Right atrium auricular region (tissue), 2 donors: ENCODE measurements around the gene MORC2. TPM values are rescaled to one million over a fixed set of nuclear protein-coding genes. Genes with fewer than 3 reads are reported as not detected.

Experiments used
- DNase-seq: peaks from one replicate; pipeline ENCODE4 v3.0.0-alpha.2; 2019; ENCODE audit warnings: low spot score
- H3K27ac ChIP-seq, 2 donors: fragments of 200-600 bp; sonication (generic); 1 replicate in 1 of 2; 2 replicates in 1 of 2; pipeline ENCODE4 v1.5.1; 2016 to 2019
- H3K27me3 ChIP-seq, 2 donors: fragments of 200-600 bp; sonication (generic); one replicate each; pipeline versions ENCODE4 v1.5.1 to v1.6.0; 2017 to 2019
- H3K36me3 ChIP-seq: fragments of 200-600 bp; sonication (generic); one replicate; pipeline ENCODE4 v1.5.1; 2016
- H3K4me1 ChIP-seq, 2 donors: fragments of 200-600 bp; sonication (generic); one replicate each; pipeline versions ENCODE4 v1.5.1 to v1.6.0; 2017 to 2019
- H3K4me3 ChIP-seq, 2 donors: fragments of 200-600 bp; sonication (generic); 1 replicate in 1 of 2; 2 replicates in 1 of 2; pipeline ENCODE4 v1.5.1; 2017 to 2019; ENCODE audit warnings: mild to moderate bottlenecking in 1 of 2, moderate library complexity in 1 of 2
- H3K9me3 ChIP-seq, 2 donors: fragments of 200-600 bp; sonication (generic); one replicate each; pipeline ENCODE4 v1.5.1; 2019
- CTCF ChIP-seq, 2 donors: fragments of 200-600 bp; sonication (generic); IDR thresholded peaks; one replicate each; pipeline ENCODE4 v1.5.1; 2019; ENCODE audit warnings: antibody characterized with exemption in 2 of 2
- total RNA-seq, 2 donors: library from RNA; depleted of rRNA; stranded (reverse); fragments of >200 nt; gene quantifications; one replicate each; pipeline ENCODE4 v1.1.0, GENCODE V29; 2016

MORC2 gene
- total RNA-seq, 2 donors from 2014 or later = 20.1 to 21.0 TPM

GRCh38 chr22:30932661-30933060 lies 35.9 kb downstream of the MORC2 start:
- H3K4me3 ChIP-seq = no peak overlapping the region
- DNase-seq = no peak
- H3K27me3 ChIP-seq = no peaks in the 10 kb centered on the region
- no peaks in the 10 kb centered on the region for H3K9me3 ChIP-seq
- peaks cover 98% of the 10 kb centered on the region for H3K36me3 ChIP-seq
- no peaks in the 10 kb centered on the region for H3K4me1 ChIP-seq
- no peak overlapping the region for H3K27ac ChIP-seq
- TF ChIP-seq CTCF (IDR thresholded peaks at IDR 0.05) = no peak

- Histone ChIP-seq H3K9me3 (no peaks in the 10 kb centered on the region), H3K4me3 (no peak overlapping the region), H3K27ac (no peak overlapping the region), H3K27me3 (no peaks in the 10 kb centered on the region), H3K36me3 (peaks cover 98% of the 10 kb centered on the region), H3K4me1 (no peaks in the 10 kb centered on the region)
- TF ChIP-seq CTCF (IDR thresholded peaks at IDR 0.05) = no peak
- no peak for DNase-seq
These were observed 36.9 kb downstream of the MORC2 start for GRCh38 chr22:30931541-30932300.

- DNase-seq = no peak
- peaks cover 86% of the 10 kb centered on the region for H3K36me3 ChIP-seq
- no peak overlapping the region for H3K4me3 ChIP-seq
- no peaks in the 10 kb centered on the region for H3K4me1 ChIP-seq
- H3K27me3 ChIP-seq = no peaks in the 10 kb centered on the region
- H3K9me3 ChIP-seq = no peaks in the 10 kb centered on the region
- H3K27ac ChIP-seq = no peak overlapping the region
- TF ChIP-seq CTCF (IDR thresholded peaks at IDR 0.05) = no peak
These were observed 38.3 kb downstream of the MORC2 start for GRCh38 chr22:30930228-30930627.

GRCh38 chr22:30928401-30928800 lies 40.2 kb downstream of the MORC2 start:
- H3K36me3 ChIP-seq = peaks cover 68% of the 10 kb centered on the region
- DNase-seq = no peak
- TF ChIP-seq CTCF (IDR thresholded peaks at IDR 0.05) = no peak
- no peaks in the 10 kb centered on the region for H3K27me3 ChIP-seq
- H3K9me3 ChIP-seq = no peaks in the 10 kb centered on the region
- H3K27ac ChIP-seq = no peak overlapping the region
- H3K4me3 ChIP-seq = no peak overlapping the region
- no peaks in the 10 kb centered on the region for H3K4me1 ChIP-seq

- no peak for DNase-seq
- H3K36me3 ChIP-seq = peaks cover 62% of the 10 kb centered on the region
- no peaks in the 10 kb centered on the region for H3K9me3 ChIP-seq
- H3K4me1 ChIP-seq = no peaks in the 10 kb centered on the region
- H3K27me3 ChIP-seq = no peaks in the 10 kb centered on the region
- no peak overlapping the region for H3K4me3 ChIP-seq
- TF ChIP-seq CTCF (IDR thresholded peaks at IDR 0.05) = no peak
- no peak overlapping the region for H3K27ac ChIP-seq
These were observed 40.8 kb downstream of the MORC2 start for GRCh38 chr22:30927806-30928205.

- Histone ChIP-seq H3K27ac (no peak overlapping the region), H3K4me3 (no peak overlapping the region), H3K27me3 (no peaks in the 10 kb centered on the region), H3K36me3 (peaks cover 51% of the 10 kb centered on the region), H3K9me3 (no peaks in the 10 kb centered on the region), H3K4me1 (no peaks in the 10 kb centered on the region)
- no peak for TF ChIP-seq CTCF (IDR thresholded peaks at IDR 0.05)
- no peak for DNase-seq
These were observed 41.9 kb downstream of the MORC2 start for GRCh38 chr22:30926706-30927105.
